ENCODE results near the gene SPDYE17.
"Not testable (repeated sequence)": the region's sequence is repeated elsewhere in the genome, so short reads cannot be mapped to it uniquely, and the experiment has no call there.

The SPDYE17 gene, protein sequence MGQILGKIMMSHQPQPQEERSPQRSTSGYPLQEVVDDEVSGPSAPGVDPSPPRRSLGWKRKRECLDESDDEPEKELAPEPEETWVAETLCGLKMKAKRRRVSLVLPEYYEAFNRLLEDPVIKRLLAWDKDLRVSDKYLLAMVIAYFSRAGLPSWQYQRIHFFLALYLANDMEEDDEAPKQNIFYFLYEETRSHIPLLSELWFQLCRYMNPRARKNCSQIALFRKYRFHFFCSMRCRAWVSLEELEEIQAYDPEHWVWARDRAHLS

DNA sequence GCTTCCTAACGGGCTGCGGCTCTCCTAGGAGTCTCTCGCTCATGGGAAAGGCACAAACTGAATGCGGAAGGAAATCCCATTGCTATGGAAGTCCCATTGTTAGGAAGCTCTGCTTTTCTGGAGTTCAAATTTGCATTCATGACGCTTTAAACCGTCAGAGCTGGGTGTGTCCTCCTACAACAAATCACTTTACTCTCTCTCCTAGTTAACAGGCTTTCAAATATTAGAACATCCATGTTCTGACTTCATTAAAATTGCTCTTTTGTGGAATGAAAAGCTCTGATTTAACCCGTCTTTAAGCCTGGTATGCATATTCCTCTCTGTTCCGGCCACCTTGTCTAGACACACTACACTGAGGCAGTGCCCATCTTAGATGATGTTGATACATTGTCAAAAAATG lies at the start of gene SPDYE17:
Gene SPDYE17, minus strand, starts transcription at position 101 of the 400 bp plus-strand sequence. CDS start 1,791 bp downstream, outside the sequence.
- not testable (repeated sequence) for H3K27ac ChIP-seq

DNA sequence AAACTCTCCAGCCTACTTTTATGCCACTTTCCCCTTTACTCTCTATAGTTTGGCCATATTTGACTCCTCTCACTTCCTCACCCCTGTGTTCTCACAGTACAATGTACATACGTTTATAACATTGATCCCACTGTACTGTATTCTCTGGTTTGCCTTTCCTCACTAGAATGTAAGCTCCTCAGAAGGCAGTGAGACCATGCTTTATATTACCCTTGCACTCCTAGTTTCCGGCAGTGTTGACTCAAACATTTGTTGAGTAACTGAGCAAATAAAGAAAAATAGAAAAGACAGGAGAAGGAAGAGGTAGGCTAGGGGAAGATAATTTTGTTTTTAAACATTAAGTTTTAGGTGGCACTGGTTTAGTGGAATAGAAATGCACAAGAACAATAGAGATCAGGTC lies 48.1 kb upstream of the SPDYE17 start:
- H3K27ac ChIP-seq; DNase-seq (ENCODE audit: low read depth, low spot score): not testable (repeated sequence)

More for the DNA sequence above, at the start of gene SPDYE17:
- DNase-seq (ENCODE audit: low read depth, low spot score) = not testable (repeated sequence)

DNA sequence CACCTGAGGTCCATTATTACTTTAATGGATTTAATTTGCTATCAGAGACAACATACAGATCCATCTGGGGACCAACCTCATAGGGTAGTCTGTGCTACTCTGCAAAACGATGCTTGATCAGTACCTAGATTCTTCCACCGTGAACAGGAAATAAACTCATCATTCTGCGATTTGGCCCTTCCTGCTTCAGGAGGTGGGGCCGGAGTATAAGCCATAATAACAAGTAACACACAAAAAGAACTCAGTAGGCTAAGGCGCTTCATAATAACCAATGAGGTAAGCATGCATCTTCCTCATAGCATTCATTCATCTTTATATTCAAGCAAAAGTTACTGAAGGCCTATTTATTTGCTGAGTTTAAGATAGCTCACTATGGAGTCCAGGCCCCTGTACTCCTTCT lies 47.5 kb upstream of the SPDYE17 start:
- DNase-seq (ENCODE audit: low read depth, low spot score); H3K27ac ChIP-seq: not testable (repeated sequence)

DNA sequence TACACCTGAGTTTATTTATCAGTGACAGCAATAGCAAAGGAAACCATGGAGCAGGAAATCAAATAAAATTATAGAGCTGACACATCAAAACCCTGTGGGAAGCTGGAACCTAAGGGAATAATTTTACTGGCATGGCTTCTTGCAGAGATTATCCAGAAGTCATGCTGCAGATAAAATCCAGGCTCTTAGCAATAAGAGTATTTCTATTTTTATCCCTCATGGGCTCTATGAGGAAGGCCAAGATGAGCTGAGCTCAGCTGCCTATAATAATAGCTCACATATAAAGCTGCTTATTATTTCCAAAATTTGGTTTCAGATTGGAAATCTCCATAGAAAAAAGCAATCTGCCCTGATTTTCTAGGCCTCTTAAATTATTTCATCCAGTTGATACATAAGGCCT lies 47.0 kb upstream of the SPDYE17 start:
- H3K27ac ChIP-seq; DNase-seq (ENCODE audit: low read depth, low spot score): not testable (repeated sequence)

DNA sequence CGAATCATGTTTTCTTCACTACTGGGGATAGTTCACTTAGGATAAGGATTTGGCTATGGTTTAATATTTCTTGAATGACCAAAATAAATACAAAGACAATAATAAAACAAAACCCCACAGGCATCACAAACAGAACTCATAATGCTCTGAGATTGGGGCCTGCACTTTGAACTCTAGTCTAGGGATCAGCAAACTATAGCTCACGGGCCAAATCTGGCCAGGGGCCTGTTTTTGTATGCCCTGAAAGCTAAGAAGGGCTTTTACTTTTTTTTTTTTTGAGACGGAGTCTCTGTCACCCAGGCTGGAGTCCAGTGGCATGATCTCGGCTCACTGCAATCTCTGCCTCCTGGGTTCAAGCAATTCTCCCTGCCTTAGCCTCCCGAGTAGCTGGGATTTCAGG lies 44.9 kb upstream of the SPDYE17 start:
- H3K27ac ChIP-seq; DNase-seq (ENCODE audit: low read depth, low spot score): not testable (repeated sequence)

DNA sequence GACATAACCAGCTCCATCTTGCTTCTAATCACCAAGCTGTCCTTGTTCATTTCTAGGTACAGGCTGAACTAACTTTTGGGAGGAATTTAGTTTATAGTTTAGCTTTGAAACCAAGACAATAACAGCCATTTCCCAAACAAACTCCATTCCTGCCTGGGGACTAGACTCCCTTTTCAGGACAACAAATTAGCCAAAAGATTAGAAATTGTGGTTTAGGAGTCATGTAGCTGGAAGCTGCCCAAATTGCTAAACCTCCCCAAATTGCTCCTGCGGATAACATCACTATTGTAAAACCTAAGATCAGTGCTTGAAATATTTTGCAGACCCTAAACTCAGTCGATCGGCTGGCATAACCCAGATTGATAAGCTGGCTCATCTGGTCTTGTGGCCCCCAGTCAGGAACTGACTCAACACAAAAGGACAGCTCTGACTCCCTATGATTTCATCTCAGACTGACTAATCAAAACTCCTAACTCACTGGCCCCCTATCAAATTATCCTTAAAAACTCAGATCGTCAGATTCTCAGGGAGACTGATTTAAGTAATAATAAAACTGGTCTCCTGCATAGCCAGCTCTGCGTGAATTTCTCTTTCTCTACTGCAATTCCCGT lies 42.7 kb upstream of the SPDYE17 start:
- DNase-seq (ENCODE audit: low read depth, low spot score); H3K27ac ChIP-seq: not testable (repeated sequence)

DNA sequence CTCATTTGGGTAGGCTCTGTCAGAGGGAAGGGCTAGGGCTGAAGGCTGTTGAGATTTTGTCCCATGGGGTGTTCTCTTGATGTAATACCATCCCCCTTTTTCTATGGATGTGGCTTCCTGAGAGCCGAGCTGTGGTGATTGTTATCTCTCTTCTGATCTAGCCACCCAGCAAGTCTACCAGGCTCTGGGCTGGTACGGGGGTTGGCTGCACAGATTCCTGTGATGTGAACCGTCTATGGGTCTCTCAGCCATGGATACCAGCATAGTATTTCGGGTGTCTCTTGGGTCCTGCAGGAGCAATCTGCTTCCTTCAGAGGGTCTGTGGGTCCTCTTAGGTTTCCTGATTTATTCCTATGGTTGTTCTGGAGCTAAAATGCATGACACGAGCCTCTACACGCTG lies 38.9 kb upstream of the SPDYE17 start:
- not testable (repeated sequence) for DNase-seq (ENCODE audit: low read depth, low spot score); H3K27ac ChIP-seq

DNA sequence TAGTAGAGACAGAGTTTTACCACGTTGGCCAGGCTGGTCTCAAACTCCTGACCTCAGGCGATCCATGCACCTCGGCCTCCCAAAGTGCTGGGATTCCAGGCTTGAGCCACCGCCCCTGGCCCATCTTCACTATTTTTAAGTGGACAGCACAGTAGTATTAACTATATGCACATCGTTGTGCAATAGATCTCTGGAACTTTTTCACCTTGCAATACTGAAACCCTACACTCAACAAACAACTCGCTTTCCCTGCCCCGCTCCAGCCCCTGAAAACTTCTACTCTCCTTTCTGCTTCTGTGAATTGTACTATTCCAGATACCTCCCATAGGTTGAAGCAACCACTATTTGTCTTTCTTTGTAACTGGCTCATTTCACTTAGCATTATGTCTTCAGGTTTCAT lies 33.7 kb upstream of the SPDYE17 start:
- not testable (repeated sequence) for H3K27ac ChIP-seq; DNase-seq (ENCODE audit: low read depth, low spot score)

DNA sequence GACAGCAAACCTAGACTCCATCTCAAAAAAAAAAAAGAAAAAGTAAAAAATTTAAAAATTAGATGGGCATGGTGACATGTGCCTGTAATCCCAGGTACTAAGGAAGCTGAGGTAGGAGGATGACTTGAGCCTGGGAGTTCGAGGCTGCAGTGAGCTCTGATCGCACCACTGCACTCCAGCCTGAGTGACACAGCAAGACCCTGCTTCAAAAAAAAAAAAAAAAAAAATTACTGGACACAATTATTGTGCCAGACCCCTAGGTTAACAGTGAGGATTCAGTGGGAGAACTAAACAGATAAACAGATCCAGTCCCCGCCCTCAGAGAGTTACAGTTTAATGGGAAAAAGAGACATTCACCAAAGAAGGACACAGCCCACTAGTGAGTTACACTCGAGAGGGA lies 31.6 kb upstream of the SPDYE17 start:
- not testable (repeated sequence) for H3K27ac ChIP-seq; DNase-seq (ENCODE audit: low read depth, low spot score)

DNA sequence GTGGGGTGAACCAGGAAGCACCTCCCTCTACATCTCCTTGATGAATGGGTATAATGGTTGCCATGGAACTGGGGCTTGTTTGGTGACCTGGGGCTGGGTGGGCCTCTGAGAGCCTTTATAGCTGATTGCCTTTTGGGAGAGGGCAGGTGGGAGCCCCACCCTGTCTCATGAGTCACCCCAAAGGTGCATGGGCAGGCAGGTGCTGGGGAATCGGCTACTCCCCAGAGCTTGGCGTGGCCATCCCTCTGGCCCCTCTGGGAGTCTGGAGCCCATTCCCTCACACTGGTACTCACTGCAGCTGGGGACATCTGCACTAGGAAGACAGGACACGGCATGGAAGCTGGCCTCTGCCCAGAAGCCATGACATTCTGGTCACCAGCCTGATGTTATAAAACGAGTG lies 30.4 kb upstream of the SPDYE17 start, which contains the start of gene SPDYE18:
Gene SPDYE18, minus strand, starts transcription at position 2 of the 400 bp plus-strand sequence. CDS start 2,046 bp downstream, outside the sequence.
- H3K27ac ChIP-seq; DNase-seq (ENCODE audit: low read depth, low spot score): not testable (repeated sequence)

DNA sequence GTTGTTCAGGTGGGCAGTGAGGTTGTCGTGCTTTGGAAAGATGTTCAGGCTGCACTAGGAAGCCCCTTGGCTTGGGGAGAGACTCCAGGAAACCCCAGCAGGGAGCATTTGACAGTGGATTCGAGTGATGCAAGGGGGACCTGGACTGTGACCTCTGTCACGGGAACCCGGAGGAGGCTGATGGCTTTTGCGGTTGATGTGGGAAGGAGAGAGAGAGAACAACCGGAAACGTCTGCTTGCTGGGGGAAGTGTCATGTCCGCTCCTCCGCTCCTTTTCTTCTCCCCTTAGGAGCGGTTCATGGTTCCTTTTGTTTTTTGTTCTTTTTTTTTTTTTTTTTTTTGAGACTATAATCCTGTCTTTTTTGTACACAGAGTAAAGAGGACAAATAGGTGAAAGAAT lies 5.8 kb downstream of the SPDYE17 start:
- H3K27ac ChIP-seq; DNase-seq (ENCODE audit: low read depth, low spot score): not testable (repeated sequence)

DNA sequence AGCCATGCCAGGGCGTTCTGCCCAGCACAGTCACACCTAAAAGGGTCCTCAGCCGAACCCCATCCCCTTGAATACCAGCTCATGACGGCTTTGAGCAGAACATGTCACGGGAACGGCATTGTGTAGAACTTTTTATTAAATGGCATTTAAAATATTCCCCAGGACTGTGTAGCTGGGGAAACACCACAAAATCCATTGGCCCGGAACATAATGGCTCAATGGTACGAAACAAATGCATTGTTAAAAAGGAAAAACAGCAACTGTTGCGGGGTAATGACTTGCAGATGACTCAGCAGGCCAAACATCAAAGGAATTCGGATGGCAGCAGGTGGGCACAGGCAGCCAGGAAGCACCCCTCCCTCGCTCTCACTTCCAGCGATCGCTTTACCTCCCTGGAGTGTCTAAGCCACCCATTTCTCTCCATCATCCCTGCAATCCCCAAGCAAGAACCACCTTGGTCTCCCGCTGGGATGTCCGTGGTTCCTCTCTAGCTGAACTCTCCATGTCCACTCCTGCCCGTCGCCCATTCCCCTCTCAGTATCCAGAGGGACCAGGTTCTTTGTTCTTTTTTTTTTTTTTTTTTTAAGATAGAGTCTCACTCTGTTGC lies 22.0 kb downstream of the SPDYE17 start:
- not testable (repeated sequence) for DNase-seq (ENCODE audit: low read depth, low spot score)

DNA sequence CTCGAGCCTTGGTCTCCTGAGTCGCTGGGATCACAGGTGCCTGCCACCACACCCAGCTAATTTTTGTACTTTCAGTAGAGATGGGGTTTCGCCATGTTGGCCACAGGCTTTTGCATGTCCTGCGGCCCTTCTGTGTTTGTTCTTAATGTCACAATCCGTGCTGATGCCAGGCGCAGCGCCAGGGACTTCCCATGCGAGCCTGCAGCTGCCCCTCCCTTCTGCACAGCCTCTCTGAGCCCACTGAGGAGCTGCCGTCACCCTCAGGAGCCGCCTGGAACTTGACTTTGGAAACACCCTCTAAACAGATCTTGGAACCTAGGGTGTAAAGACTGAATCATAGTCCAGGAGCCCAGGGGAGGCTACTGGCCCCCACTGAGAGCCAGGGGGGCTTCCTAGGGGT lies 24.2 kb downstream of the SPDYE17 start:
- H3K27ac ChIP-seq = not testable (repeated sequence)
- peak; percentile 44 for DNase-seq (ENCODE audit: low read depth, low spot score)

More for the DNA sequence above, 22.0 kb downstream of the SPDYE17 start:
- H3K27ac ChIP-seq = not testable (repeated sequence)

DNA sequence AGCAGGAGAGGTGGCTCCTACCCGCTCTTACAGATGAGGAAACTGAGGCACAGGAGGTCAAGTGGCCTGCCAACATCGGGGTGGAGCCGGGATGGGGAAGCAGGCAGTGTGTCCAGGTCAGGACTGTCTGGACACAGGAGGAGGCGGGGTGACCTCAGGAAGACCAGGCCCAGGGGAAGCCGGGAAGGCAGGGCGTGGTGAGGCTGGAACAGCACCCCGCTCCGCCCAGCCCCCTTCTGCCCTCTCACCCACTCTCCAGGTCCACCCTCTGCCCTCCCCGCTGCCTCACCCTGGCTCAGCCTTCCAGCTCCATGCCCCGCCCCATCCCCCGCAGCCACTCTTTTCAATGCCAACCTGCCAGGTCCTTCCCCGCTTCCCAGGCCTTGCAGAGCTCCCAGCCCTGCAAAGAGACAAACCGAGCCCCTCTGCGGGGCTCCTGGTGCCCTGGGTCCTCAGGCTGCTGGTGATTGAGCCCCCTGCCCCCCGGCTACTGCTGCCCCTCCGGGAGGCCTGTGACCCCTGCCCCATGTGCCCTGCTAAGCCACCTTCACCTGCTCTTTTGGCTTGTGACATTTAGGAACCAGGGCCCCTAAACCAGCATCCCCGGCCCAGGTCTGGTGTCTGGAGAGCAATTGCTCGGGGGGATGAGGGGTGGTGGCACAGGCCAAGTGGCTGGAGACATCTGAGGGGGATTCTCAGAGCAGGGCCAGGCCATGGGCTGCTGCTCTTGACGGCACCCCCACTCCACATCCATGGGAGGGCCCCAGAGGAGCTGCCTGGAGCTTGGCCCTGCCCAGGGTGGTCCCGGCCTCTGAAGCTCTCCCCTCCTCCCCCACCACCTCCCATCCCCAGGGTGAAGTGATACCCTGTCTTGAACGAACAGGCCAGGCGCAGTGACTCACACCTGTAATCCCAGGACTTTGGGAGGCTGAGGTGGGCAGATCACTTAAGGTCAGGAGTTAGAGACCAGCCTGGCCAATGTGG lies 25.7 kb downstream of the SPDYE17 start:
- DNase-seq (ENCODE audit: low read depth, low spot score) = not testable (repeated sequence)

DNA sequence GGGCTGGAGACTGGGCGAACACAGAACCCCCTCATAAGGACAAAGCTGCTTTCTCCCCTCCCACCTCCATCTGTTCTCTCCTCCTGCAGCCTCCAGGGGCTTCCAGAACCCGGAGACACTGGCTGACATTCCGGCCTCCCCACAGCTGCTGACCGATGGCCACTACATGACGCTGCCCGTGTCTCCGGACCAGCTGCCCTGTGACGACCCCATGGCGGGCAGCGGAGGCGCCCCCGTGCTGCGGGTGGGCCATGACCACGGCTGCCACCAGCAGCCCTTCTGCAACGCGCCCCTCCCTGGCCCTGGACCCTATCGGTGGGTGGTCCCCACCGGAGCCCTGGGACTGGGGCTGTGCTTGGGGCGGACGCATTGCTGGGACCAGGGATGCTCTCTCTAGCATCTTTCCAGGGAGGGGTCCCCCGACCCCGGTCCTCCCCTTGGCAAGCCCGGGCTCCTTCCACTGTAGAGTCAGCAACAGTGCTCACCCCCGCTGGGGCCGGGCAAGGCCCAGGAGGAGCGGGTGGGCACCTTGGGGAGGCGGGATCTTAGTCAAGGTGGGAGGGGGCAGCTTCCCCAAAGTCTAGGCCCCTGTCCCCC lies 26.6 kb downstream of the SPDYE17 start:
- not testable (repeated sequence) for DNase-seq (ENCODE audit: low read depth, low spot score); H3K27ac ChIP-seq

More for the DNA sequence above, 25.7 kb downstream of the SPDYE17 start:
- H3K27ac ChIP-seq = not testable (repeated sequence)

DNA sequence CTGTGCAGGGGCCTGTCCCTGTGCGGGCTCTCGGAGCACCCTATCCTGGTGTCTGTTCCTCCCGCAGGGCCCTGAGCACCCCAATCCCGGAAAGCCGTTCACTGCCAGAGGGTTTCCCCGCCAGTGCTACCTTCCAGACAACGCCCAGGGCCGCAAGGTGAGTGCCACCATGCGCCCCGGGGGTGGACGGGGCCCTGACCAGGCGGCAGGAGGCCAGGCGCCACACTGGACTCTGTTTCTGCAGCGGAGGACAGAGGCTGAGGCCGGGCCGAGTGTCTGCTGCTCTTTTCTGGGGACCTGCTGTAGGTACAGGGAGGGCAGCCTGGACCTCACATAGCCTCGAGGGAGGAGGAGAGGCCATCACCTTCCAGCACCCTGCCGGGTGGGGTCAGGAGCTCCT lies 28.0 kb downstream of the SPDYE17 start:
- not testable (repeated sequence) for H3K27ac ChIP-seq; DNase-seq (ENCODE audit: low read depth, low spot score)

DNA sequence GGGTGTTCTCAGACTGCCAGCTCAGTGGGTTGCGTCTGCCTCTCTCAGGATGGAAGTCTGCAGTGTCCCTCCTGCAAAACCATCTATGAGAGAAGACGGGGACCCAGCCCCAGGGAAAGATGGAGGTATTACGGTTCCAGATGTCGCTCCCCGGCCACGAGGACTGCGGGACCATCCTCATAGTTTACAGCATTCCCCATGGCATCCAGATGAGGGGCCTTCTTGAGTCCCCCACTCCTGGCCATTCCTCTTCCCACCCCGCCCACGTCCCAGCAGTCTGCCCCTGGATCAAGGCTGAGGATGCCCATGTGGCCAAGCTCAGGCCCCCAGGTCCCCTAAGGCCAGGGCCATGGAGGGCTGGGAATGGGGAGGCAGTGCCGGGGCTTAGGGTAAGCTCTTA lies 28.9 kb downstream of the SPDYE17 start:
- not testable (repeated sequence) for H3K27ac ChIP-seq

DNA sequence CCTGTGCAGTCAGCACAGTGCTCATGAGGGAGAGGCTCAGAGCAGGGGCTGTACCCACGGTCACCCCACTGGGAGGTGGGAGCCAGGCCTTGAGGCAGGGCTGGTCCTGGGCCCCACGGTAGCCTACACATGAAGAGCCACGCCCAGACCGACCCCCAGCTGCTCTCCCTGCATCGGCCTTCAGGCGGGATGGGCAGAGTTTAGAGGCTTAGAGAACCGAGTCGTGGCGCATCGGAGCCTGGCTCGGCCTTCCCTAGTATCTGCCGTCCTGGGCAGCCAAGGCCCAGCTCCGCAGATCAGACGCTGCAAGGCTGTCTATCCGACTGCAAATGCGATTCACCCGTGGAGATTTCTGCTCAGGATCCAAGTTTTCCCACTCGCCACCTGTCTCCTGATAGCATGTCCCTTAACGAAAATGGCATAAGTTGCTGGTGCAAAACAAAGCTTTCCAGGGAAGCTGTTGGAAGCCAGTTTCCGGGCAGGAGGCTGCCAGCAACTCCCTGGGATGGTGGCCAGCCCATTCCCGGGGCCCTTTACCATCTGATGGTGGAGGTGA lies 29.4 kb downstream of the SPDYE17 start:
- not testable (repeated sequence) for DNase-seq (ENCODE audit: low read depth, low spot score)

More for the DNA sequence above, 28.9 kb downstream of the SPDYE17 start:
- not testable (repeated sequence) for DNase-seq (ENCODE audit: low read depth, low spot score)

DNA sequence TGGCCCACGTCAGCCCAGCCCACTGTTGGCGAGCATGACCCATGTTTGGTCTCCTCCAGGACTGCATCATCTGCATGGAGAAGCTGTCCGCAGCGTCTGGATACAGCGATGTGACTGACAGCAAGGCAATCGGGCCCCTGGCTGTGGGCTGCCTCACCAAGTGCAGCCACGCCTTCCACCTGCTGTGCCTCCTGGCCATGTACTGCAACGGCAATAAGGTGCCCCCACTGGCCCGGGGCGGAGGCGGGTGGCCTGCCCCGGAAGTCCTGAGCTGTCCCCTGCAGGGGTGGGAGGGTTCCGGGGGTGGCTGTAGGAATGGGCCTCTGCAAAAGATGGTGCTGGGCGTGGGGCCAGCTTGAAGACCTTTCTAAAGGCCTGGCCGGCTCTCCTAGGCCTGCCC lies 30.1 kb downstream of the SPDYE17 start:
- not testable (repeated sequence) for H3K27ac ChIP-seq; DNase-seq (ENCODE audit: low read depth, low spot score)

More for the DNA sequence above, 29.4 kb downstream of the SPDYE17 start:
- not testable (repeated sequence) for H3K27ac ChIP-seq

Measured in epithelial cell of prostate (primary cell).